ENCODE data around the gene PTPN11. TPM values are rescaled to one million over a fixed set of nuclear protein-coding genes. Genes with fewer than 3 reads are reported as not detected.

PTPN11 gene
- total and polyA plus RNA-seq, 2 experiments from 2014 or later, result 87.0 to 94.7 TPM

- TF ChIP-seq ETS1 (IDR thresholded peaks at IDR 0.05) (no peak), ZNF462 (CRISPR knock-in tag; IDR thresholded peaks at IDR 0.05) (no peak)
Observed at GRCh38 chr12:112468046-112468445, 49.3 kb downstream of the PTPN11 start (continued).

- Histone ChIP-seq H3K79me2 (replicated peaks; ENCODE audit: insufficient read depth) (no peaks in the 10 kb centered on the region), H4K20me1 (replicated peaks; ENCODE audit: insufficient read depth) (peaks cover 16% of the 10 kb centered on the region; the same call in 1 of the 2 replicates), H3K27me3 (ENCODE audit: insufficient read depth) (no peaks in the 10 kb centered on the region), H3K4me2 (no peak overlapping the region), H3K4me1 (ENCODE audit: insufficient read depth) (peaks cover 9% of the 10 kb centered on the region), H3K27ac (ENCODE audit: low read depth) (peak overlapping the region; percentile 42; the same call in 1 of the 2 replicates), H3K4me3 (no peak overlapping the region), H3K36me3 (ENCODE audit: insufficient read depth) (peaks cover 17% of the 10 kb centered on the region), H3F3A (replicated peaks; ENCODE audit: low read depth) (0 out of 2 replicates have a peak, but pooled peaks cover 3% of the 10 kb centered on the region), H3K9me2 (ENCODE audit: insufficient read depth) (no peaks in the 10 kb centered on the region), H2AFZ (no peak overlapping the region)
- Mint-ChIP-seq H3K4me3 (no peak overlapping the region), H3K36me3 (ENCODE audit: low read depth) (peaks cover 37% of the 10 kb centered on the region), H3K27me3 (ENCODE audit: insufficient read depth, low read depth, poor library complexity) (peaks cover 5% of the 10 kb centered on the region), H3K27ac (peak overlapping the region; percentile 51; the same call in 1 of the 2 replicates), H3K9me3 (no peaks in the 10 kb centered on the region), H3K4me1 (peaks cover 8% of the 10 kb centered on the region; the same call in 2 of the 3 replicates)
- peak; percentile 44 for DNase-seq (ENCODE audit: low spot score)
- ATAC-seq, result peak; percentile 64
- TF ChIP-seq ZNF462 (CRISPR knock-in tag; IDR thresholded peaks at IDR 0.05), result no peak
- TF ChIP-seq NANOG (IDR thresholded peaks at IDR 0.05; ENCODE audit: borderline replicate concordance), result no peak
- TF ChIP-seq CTCF (conservative IDR thresholded peaks at IDR 0.05; ENCODE audit: low read depth in 2 of 2), result peak; percentile 54 to 61
Observed at GRCh38 chr12:112473056-112473455, 54.3 kb downstream of the PTPN11 start.
